Right lobe of liver (tissue), 6 donors: ENCODE results near the gene PSMG2. TPM values are rescaled to one million over a fixed set of nuclear protein-coding genes. Genes with fewer than 3 reads are reported as not detected.
A peak's percentile ranks its signal among the peaks of the same experiment; 100 is the strongest.

ENCODE experiments used
- ATAC-seq, 4 donors: fragments of 200-7000 bp; cut with Tn5 transposase; one replicate each; pipeline ENCODE4 v1.9.1; 2020; ENCODE audit warnings: mild to moderate bottlenecking in 4 of 4, moderate library complexity in 4 of 4
- DNase-seq, 3 donors: peaks; one replicate each; pipeline ENCODE4 v3.0.0-alpha.2; 2020
- H3K27ac ChIP-seq, 3 donors: fragments of 200-600 bp; one replicate each; pipeline ENCODE4 v1.8.0; 2022
- H3K27me3 ChIP-seq, 2 donors: fragments of 200-600 bp; one replicate each; pipeline ENCODE4 v1.8.0; 2022
- H3K36me3 ChIP-seq, 4 donors: fragments of 200-600 bp; sonication (generic) in 1 of 4; one replicate each; pipeline versions ENCODE4 v1.5.1 to v1.8.0; 2017 to 2022; ENCODE audit warnings: control low read depth in 1 of 4
- H3K4me1 ChIP-seq, 4 donors: fragments of 200-600 bp; sonication (generic) in 1 of 4; one replicate each; pipeline versions ENCODE4 v1.5.1 to v1.8.0; 2017 to 2022; ENCODE audit warnings: control low read depth in 1 of 4
- H3K4me3 ChIP-seq, 3 donors: fragments of 200-600 bp; one replicate each; pipeline ENCODE4 v1.8.0; 2022
- H3K9me3 ChIP-seq, 4 donors: fragments of 200-600 bp; sonication (generic) in 1 of 4; one replicate each; pipeline versions ENCODE4 v1.5.1 to v1.8.0; 2017 to 2022; ENCODE audit warnings: control low read depth in 1 of 4
- POLR2A ChIP-seq: fragments of 450-650 bp; IDR thresholded peaks from one replicate; pipeline ENCODE4 v1.6.1; 2017; ENCODE audit warnings: antibody characterized with exemption, mild to moderate bottlenecking
- WGBS: methylation state at CpG from one replicate; pipeline ENCODE4 v1.1.6; 2018; ENCODE audit warnings: low coverage, low lambda C conversion rate; ENCODE audit not compliant: insufficient coverage; ENCODE audit errors: missing lambda C conversion rate; 5-methylcytosine and 5-hydroxymethylcytosine counted together
- intact Hi-C, 2 donors: fragments of 100-400 bp; cut with DNase I; formaldehyde crosslinking; loops; one replicate each; pipeline versions ENCODE4 v1.11.2 to v1.14.1; 2022
- long read RNA-seq: library from polyadenylated mRNA; unstranded; transcript quantifications from one replicate; pipeline ENCODE4 v2.0.0, GENCODE V29; 2019
- total RNA-seq, 6 experiments: library from RNA; depleted of rRNA in 2 of 6; stranded (reverse); fragments of >200 nt in 2 of 6; fragmentation: NEBNext Ultra II Directional in 3 of 6; extraction: Animal tissue kit (Norgen Biotek cat#: 25700) in 3 of 6; gene quantifications; one replicate each; pipeline versions ENCODE4 v1.1.0 to v1.2.4, GENCODE V29; 2016 to 2023
- TF ChIP-seq, protein P1 (sequence below), 4 donors: fragments of 200-600 bp in 3 of 4; fragments of 450-650 bp in 1 of 4; IDR thresholded peaks; one replicate each; pipeline versions ENCODE4 v1.5.1 to v1.8.0; 2016 to 2022; ENCODE audit warnings: antibody characterized with exemption in 4 of 4, mild to moderate bottlenecking in 2 of 4
- donor health status: DM: no; HTN: yes; CAD: no.
- donor health status: DM: no; HTN: no; CAD: no.
- donor health status: DM: no; HTN: no; CAD: no.
- donor health status: DM: no; HTN: yes; CAD: no.
- donor health status: DM: no; HTN: yes; CAD: no.

Gene PSMG2, protein sequence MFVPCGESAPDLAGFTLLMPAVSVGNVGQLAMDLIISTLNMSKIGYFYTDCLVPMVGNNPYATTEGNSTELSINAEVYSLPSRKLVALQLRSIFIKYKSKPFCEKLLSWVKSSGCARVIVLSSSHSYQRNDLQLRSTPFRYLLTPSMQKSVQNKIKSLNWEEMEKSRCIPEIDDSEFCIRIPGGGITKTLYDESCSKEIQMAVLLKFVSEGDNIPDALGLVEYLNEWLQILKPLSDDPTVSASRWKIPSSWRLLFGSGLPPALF
- 10 to 100 TPM; 27.2 to 37.4 (median 30.7) TPM for total RNA-seq
- long read RNA-seq, transcript PSMG2-201 (7 exons, 1,686 nt), result major isoform, 17 of 19 reads
- long read RNA-seq, partial matches to known transcripts, result 2 of 19 reads
- long read RNA-seq, other reads (novel, unspliced or antisense), result 0 of 19 reads

GRCh38 chr18:12702221-12703095 is at the start of gene PSMG2, which contains the start of gene CEP76:
Gene PSMG2, plus strand, starts transcription at chr18:12703042. Its CDS starts 66 bp downstream, at chr18:12703108.
Gene CEP76, minus strand, starts transcription at chr18:12702723. Its CDS starts 175 bp downstream, at chr18:12702548.
- intact Hi-C loops, result no loop called here
- H3K4me1 ChIP-seq, result peaks cover 0 to 33% (median 7%) of the 10 kb centered on the region in 4 donors
- TF ChIP-seq POLR2A, result peak; percentile 88
- TF ChIP-seq, protein P1, sequence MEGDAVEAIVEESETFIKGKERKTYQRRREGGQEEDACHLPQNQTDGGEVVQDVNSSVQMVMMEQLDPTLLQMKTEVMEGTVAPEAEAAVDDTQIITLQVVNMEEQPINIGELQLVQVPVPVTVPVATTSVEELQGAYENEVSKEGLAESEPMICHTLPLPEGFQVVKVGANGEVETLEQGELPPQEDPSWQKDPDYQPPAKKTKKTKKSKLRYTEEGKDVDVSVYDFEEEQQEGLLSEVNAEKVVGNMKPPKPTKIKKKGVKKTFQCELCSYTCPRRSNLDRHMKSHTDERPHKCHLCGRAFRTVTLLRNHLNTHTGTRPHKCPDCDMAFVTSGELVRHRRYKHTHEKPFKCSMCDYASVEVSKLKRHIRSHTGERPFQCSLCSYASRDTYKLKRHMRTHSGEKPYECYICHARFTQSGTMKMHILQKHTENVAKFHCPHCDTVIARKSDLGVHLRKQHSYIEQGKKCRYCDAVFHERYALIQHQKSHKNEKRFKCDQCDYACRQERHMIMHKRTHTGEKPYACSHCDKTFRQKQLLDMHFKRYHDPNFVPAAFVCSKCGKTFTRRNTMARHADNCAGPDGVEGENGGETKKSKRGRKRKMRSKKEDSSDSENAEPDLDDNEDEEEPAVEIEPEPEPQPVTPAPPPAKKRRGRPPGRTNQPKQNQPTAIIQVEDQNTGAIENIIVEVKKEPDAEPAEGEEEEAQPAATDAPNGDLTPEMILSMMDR (IDR thresholded peaks at IDR 0.05), result no peak

DNA sequence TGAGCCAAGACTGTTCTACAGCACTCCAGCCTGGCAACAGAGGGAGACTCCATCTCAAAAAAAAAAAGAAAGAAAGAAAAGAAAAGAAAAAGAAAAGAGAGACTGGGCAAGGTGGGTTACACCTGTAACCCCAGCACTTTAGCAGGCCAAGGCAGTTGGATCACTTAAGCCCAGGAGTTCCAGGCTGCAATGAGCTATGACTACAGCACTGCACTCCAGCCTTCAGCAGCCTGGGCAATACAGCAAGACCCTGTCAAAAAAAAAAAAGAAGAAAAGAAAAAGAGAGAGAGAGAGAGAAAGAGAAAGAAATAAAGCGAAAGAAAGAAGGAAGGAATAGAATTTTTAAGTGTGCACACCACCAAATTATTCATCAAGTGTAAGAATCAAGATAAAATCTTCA is 47.9 kb upstream of the PSMG2 start:
- intact Hi-C loops, result no loop called here

More at GRCh38 chr18:12702221-12703095, at the start of gene PSMG2, which contains the start of gene CEP76:
- DNase-seq (peak; percentile 90 to 92 (median 92)), ATAC-seq (peak; percentile 92 to 96 (median 94))
- Histone ChIP-seq H3K4me3 (peak within 1 kb of the TSS; percentile 92 to 96 (median 94)), H3K9me3 (no peaks in the 10 kb centered on the region), H3K27me3 (no peaks in the 10 kb centered on the region), H3K36me3 (peaks cover 0 to 15% (median 3%) of the 10 kb centered on the region in 4 donors), H3K27ac (peak within 1 kb of the TSS; percentile 98 to 99 (median 99))
- 0% methylated on average over 19 of the region's 89 CpGs for WGBS

DNA sequence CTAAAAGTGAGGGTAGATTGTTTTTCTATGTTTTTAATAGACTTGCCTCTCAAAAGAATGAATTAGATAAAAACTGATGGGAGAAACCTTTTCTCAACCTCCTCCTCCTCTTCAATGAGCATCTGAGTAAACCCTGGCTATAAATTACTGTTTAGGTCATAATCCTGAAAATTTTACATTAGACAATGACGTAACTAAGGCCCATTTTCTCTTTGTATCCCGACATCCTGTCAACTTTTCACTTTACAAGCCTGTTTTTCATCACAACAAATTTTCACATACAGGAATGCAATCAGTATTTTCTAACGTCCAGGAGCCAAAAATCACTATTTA is 46.3 kb upstream of the PSMG2 start:
- Histone ChIP-seq H3K9me3 (no peaks in the 10 kb centered on the region), H3K36me3 (no peaks in the 10 kb centered on the region), H3K27me3 (peaks cover 0 to 11% of the 10 kb centered on the region in 2 donors), H3K27ac (peak overlapping the region; percentile 67 to 91 (median 83)), H3K4me1 (peaks cover 0 to 5% (median 0%) of the 10 kb centered on the region in 4 donors), H3K4me3 (peak overlapping the region; percentile 56 to 74 (median 60))
- ATAC-seq (no peak), DNase-seq (no peak)
- TF ChIP-seq POLR2A, result no peak
- TF ChIP-seq, protein P1 (IDR thresholded peaks at IDR 0.05), result no peak
- intact Hi-C loops, result no loop called here
- 37% methylated on average over 3 of the region's 3 CpGs for WGBS

More for the DNA sequence above, 47.9 kb upstream of the PSMG2 start:
- ATAC-seq (no peak), DNase-seq (no peak)
- Histone ChIP-seq H3K27ac (no peak overlapping the region), H3K9me3 (no peaks in the 10 kb centered on the region), H3K36me3 (no peaks in the 10 kb centered on the region), H3K4me3 (no peak overlapping the region), H3K4me1 (peaks cover 0 to 5% (median 0%) of the 10 kb centered on the region in 4 donors), H3K27me3 (peaks cover 0 to 11% of the 10 kb centered on the region in 2 donors)
- TF ChIP-seq, protein P1 (IDR thresholded peaks at IDR 0.05), result no peak
- no peak for TF ChIP-seq POLR2A
- 100% methylated on average over 1 of the region's 1 CpG for WGBS

DNA sequence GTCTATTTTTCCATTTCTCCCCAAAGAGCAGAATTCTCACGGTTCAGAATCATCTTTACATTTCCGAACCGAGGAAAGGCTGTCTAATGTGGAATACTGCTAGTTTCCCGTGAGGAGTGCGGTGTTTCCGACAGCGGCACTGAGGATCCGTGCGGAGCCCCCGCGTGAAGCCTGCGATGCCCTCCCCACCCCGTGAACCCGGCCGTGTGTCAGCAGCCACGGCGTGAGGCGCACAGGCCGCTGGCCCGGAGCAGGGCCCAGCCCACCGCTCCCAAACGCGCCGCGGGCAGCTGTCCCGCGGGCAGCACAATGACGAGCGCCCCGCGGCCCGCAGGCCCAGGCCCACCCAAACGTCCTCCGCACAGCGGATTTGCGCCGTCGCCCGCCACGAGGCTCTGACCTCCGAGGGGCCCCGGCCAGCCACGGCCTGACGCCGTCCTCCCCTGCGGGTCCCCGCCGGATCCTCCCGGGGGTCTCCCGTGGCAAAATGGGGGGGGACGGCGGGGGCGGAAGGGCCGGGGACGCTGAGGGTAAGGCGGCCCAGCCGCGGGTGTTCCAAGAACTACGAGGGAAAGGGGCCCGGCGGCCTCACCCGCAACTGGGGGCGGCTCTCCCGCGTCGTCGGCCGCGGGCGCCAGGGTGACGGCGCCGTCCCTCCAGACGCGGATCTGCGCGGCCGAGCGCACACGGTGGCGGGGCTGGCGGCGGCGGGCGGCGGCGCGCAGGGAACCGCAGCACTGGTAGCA is 45.7 kb upstream of the PSMG2 start:
- TF ChIP-seq POLR2A, result no peak
- TF ChIP-seq, protein P1 (IDR thresholded peaks at IDR 0.05), result no peak
- H3K36me3 ChIP-seq, result no peaks in the 10 kb centered on the region
- H3K4me1 ChIP-seq, result peaks cover 0 to 5% (median 0%) of the 10 kb centered on the region in 4 donors
- H3K4me3 ChIP-seq, result peak overlapping the region; percentile 56 to 74 (median 60)
- ATAC-seq (peak; percentile 45 to 63 (median 50)), DNase-seq (peak; percentile 59 to 61 (median 59))
- intact Hi-C loops, result no loop called here
- H3K27me3 ChIP-seq, result peaks cover 0 to 11% of the 10 kb centered on the region in 2 donors
- no peaks in the 10 kb centered on the region for H3K9me3 ChIP-seq
- peak overlapping the region; percentile 67 to 91 (median 83) for H3K27ac ChIP-seq
- WGBS, result 13% methylated on average over 10 of the region's 89 CpGs
